Loucy (cell line): ENCODE measurements around the gene PRRG3.

Source experiments
- CTCF ChIP-seq: fragments of 200-600 bp; sonication (generic); conservative IDR thresholded peaks from 2 replicates; pipeline ENCODE4 v1.5.1; 2014; ENCODE audit warnings: mild to moderate bottlenecking, antibody characterized with exemption, low read length
- EZH2phosphoT487 ChIP-seq: fragments of 200-600 bp; IDR thresholded peaks from 2 replicates; pipeline ENCODE4 v1.6.1; 2018; ENCODE audit warnings: antibody characterized with exemption, mild to moderate bottlenecking, moderate library complexity, borderline replicate concordance

GRCh38 chrX:151736685-151737084 lies 41.4 kb downstream of the PRRG3 start:
- TF ChIP-seq CTCF (no peak), EZH2phosphoT487 (no peak)
